SU-DHL-6 (cell line): ENCODE data around the gene BAD.

Experiments
- CTCF ChIP-seq: fragments of 200-600 bp; sonication (generic); IDR thresholded peaks from one replicate; pipeline ENCODE4 v1.5.1; 2017; ENCODE audit warnings: antibody characterized with exemption, mild to moderate bottlenecking, low read length, moderate library complexity; ENCODE audit not compliant: insufficient read depth, poor library complexity, severe bottlenecking
- EZH2phosphoT487 ChIP-seq: fragments of 200-600 bp; sonication (generic), shearing (Covaris generic); conservative IDR thresholded peaks from 2 replicates; pipeline ENCODE4 v1.6.1; 2018; ENCODE audit warnings: mild to moderate bottlenecking, antibody characterized with exemption, low read length, moderate library complexity, mixed read lengths

- TF ChIP-seq CTCF (no peak), EZH2phosphoT487 (no peak)
These were observed 52.1 kb downstream of the BAD start for GRCh38 chr11:64232182-64232966.
